Measurements from ENCODE around the gene PSG1. TPM values are rescaled to one million over a fixed set of nuclear protein-coding genes. Genes with fewer than 3 reads are reported as not detected.
"Not testable (repeated sequence)": the region's sequence is repeated elsewhere in the genome, so short reads cannot be mapped to it uniquely, and the experiment has no call there.

PSG1 gene
- total RNA-seq, 1 experiment from 2014 or later, result not detected

GRCh38 chr19:42819960-42820650, 59.4 kb downstream of the PSG1 start:
- H3K27ac Mint-ChIP-seq; H3K14ac ChIP-seq (ENCODE audit: insufficient read depth, low read length); H3K79me2 ChIP-seq (ENCODE audit: insufficient read depth, low read length); H2BK120ac ChIP-seq (ENCODE audit: low read depth, low read length, poor library complexity, severe bottlenecking); H3K4ac ChIP-seq (ENCODE audit: low read depth, low read length); H4K20me1 ChIP-seq (ENCODE audit: control insufficient read depth, insufficient read depth, insufficient read length); H2BK20ac ChIP-seq (ENCODE audit: low read depth, low read length, poor library complexity, severe bottlenecking); H4K5ac ChIP-seq (ENCODE audit: insufficient read length, low read depth, low read length); H3K27me3 Mint-ChIP-seq (ENCODE audit: low read depth); DNase-seq; H2BK5ac ChIP-seq (ENCODE audit: insufficient read length, low read length); H2BK12ac ChIP-seq (ENCODE audit: insufficient read length, low read depth, low read length); H3T11ph ChIP-seq (ENCODE audit: low read length); H3K79me1 ChIP-seq (ENCODE audit: insufficient read depth, low read depth, low read length, poor library complexity, severe bottlenecking); H3K4me1 Mint-ChIP-seq; H3K23me2 ChIP-seq (ENCODE audit: insufficient read length, low read depth, low read length, poor library complexity, severe bottlenecking); H4K91ac ChIP-seq (ENCODE audit: insufficient read length, low read depth, low read length); H3K27ac ChIP-seq (ENCODE audit: insufficient read length, low read depth, low read length); H3K4me1 ChIP-seq (ENCODE audit: insufficient read depth, low read length); H3K9ac ChIP-seq (ENCODE audit: extremely low read depth, insufficient read length, low read length); H2BK15ac ChIP-seq (ENCODE audit: low read depth, low read length); H2AK5ac ChIP-seq (ENCODE audit: insufficient read length, low read length); H3K56ac ChIP-seq (ENCODE audit: insufficient read length, low read depth, low read length); H3K27me3 ChIP-seq (ENCODE audit: insufficient read depth, low read length); H4K8ac ChIP-seq (replicated peaks; ENCODE audit: insufficient read length, low read depth, low read length); H3K4me3 Mint-ChIP-seq; H3K18ac ChIP-seq (ENCODE audit: insufficient read length, low read depth, low read length); H2AFZ ChIP-seq (ENCODE audit: low read length); H3K4me2 ChIP-seq (ENCODE audit: insufficient read depth, insufficient read length, low read length); H3K23ac ChIP-seq (ENCODE audit: insufficient read length, low read depth, low read length): not testable (repeated sequence)
- H3K9me3 ChIP-seq (ENCODE audit: control insufficient read depth, low read depth, low read length), result peaks cover 78% of the 10 kb centered on the region
- Mint-ChIP-seq H3K36me3 (ENCODE audit: insufficient read depth in 1 of 3, low read depth in 3 of 3) (peaks cover 12 to 32% (median 20%) of the 10 kb centered on the region in 3 experiments; a peak in 6 of 7 replicates), H3K9me3 (peaks cover 90 to 91% of the 10 kb centered on the region in 2 experiments)
- WGBS (ENCODE audit: extremely low coverage, insufficient read length, low lambda C conversion rate), result no CpG with 5 or more reads among the region's 5 CpGs

Measured in H9 (cell line).